ENCODE results near the gene C1orf232.

C1orf232 gene

GRCh38 chr1:26155370-26156284 lies 13.1 kb downstream of the C1orf232 start:
- no peak overlapping the region for H3K27ac Mint-ChIP-seq
- H3K4me1 Mint-ChIP-seq, result peaks cover 46% of the 10 kb centered on the region
- H3K4me3 Mint-ChIP-seq, result peak overlapping the region in 1 of 3 experiments; percentile 54
- H3K27me3 Mint-ChIP-seq (ENCODE audit: low read depth), result peaks cover 54% of the 10 kb centered on the region
- TF ChIP-seq CTCF (IDR thresholded peaks at IDR 0.05; ENCODE audit: unreplicated experiment in 3 of 3), result no peak
- no peaks in the 10 kb centered on the region for H3K9me3 Mint-ChIP-seq
- H3K36me3 Mint-ChIP-seq (ENCODE audit: low read depth), result no peaks in the 10 kb centered on the region

DNA sequence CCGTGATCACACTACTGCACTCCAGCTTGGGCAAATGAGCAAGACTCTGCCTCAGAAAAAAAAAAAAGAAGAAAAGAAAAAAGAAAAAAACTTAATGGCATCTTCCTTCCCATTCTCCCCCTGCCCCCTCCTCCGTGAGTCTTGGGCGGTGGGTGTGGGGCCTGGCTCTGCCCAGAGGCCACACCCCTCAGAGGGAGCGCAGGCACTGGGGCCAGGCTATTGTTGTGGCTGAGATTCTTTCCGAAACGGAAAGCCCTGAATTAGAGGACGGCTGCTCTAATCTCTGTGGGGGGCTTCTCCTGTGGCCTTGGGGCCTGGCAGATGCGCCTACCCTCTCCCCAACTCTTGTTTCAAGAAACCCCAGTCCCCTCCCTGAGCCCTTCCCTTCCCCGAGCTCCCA lies 14.0 kb downstream of the C1orf232 start:
- Mint-ChIP-seq H3K4me1 (peaks cover 45% of the 10 kb centered on the region), H3K27ac (no peak overlapping the region), H3K9me3 (no peaks in the 10 kb centered on the region), H3K36me3 (ENCODE audit: low read depth) (no peaks in the 10 kb centered on the region), H3K27me3 (ENCODE audit: low read depth) (peaks cover 54% of the 10 kb centered on the region), H3K4me3 (peak overlapping the region in 1 of 3 experiments; percentile 41)
- TF ChIP-seq CTCF (IDR thresholded peaks at IDR 0.05; ENCODE audit: unreplicated experiment in 3 of 3), result no peak

- Mint-ChIP-seq H3K27ac (peak overlapping the region in 1 of 3 experiments; percentile 52), H3K4me1 (peaks cover 38% of the 10 kb centered on the region), H3K9me3 (no peaks in the 10 kb centered on the region), H3K4me3 (no peak overlapping the region), H3K27me3 (ENCODE audit: low read depth) (peaks cover 49% of the 10 kb centered on the region), H3K36me3 (ENCODE audit: low read depth) (no peaks in the 10 kb centered on the region)
- TF ChIP-seq CTCF (IDR thresholded peaks at IDR 0.05; ENCODE audit: unreplicated experiment in 3 of 3), result no peak
Measured at GRCh38 chr1:26153966-26154532, 14.7 kb downstream of the C1orf232 start.

DNA sequence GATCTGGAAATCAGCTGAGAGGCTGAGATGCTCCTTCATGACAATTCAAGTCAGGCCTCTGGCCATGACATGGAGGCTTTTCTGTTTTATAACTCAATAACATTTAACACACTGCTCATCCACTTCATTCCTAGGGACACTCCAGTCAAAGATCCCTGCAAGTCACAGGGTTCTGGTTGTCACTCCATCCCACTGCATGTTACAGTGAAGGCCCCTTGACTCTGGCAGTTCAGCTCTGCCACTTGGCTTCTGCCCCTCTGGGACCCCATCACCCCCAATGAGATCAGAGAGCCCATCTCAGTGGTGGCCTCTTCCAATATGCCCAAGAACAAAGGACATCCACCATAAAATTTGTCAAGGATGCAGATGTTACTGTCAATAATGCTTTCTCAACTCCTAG lies 19.9 kb downstream of the C1orf232 start:
- H3K27me3 Mint-ChIP-seq (ENCODE audit: low read depth), result peaks cover 17% of the 10 kb centered on the region
- H3K27ac Mint-ChIP-seq, result no peak overlapping the region
- H3K4me1 Mint-ChIP-seq, result no peaks in the 10 kb centered on the region
- H3K36me3 Mint-ChIP-seq (ENCODE audit: low read depth), result no peaks in the 10 kb centered on the region
- no peak for TF ChIP-seq CTCF (IDR thresholded peaks at IDR 0.05; ENCODE audit: unreplicated experiment in 3 of 3)
- no peaks in the 10 kb centered on the region for H3K9me3 Mint-ChIP-seq
- no peak overlapping the region for H3K4me3 Mint-ChIP-seq

- Mint-ChIP-seq H3K4me1 (no peaks in the 10 kb centered on the region), H3K27ac (no peak overlapping the region), H3K36me3 (ENCODE audit: low read depth) (no peaks in the 10 kb centered on the region), H3K9me3 (no peaks in the 10 kb centered on the region), H3K27me3 (ENCODE audit: low read depth) (peaks cover 13% of the 10 kb centered on the region), H3K4me3 (no peak overlapping the region)
- no peak for TF ChIP-seq CTCF (IDR thresholded peaks at IDR 0.05; ENCODE audit: unreplicated experiment in 3 of 3)
Measured at GRCh38 chr1:26145960-26146294, 22.8 kb downstream of the C1orf232 start.

All from nephron (organoid).